ENCODE measurements around the gene GAB4. TPM values are rescaled to one million over a fixed set of nuclear protein-coding genes. Genes with fewer than 3 reads are reported as not detected.
"Not testable (repeated sequence)": the region's sequence is repeated elsewhere in the genome, so short reads cannot be mapped to it uniquely, and the experiment has no call there.

GAB4 gene
- total RNA-seq, 1 donor from 2014 or later, result not detected

GRCh38 chr22:16957781-16958180, 50.2 kb downstream of the GAB4 start:
- no peak for DNase-seq

GRCh38 chr22:16956290-16956689, 51.7 kb downstream of the GAB4 start:
- DNase-seq, result no peak

GRCh38 chr22:16955678-16956210, 52.3 kb downstream of the GAB4 start:
- DNase-seq, result no peak

- DNase-seq, result no peak
These were observed 52.9 kb downstream of the GAB4 start for GRCh38 chr22:16955081-16955480.

GRCh38 chr22:16954060-16954403, 54.0 kb downstream of the GAB4 start:
- no peak for DNase-seq

- DNase-seq, result no peak
These were observed 54.6 kb downstream of the GAB4 start for GRCh38 chr22:16953206-16954059.

GRCh38 chr22:16949561-16949960, 58.5 kb downstream of the GAB4 start:
- no peak for DNase-seq

GRCh38 chr22:16937811-16938210, 70.2 kb downstream of the GAB4 start:
- no peak for DNase-seq

GRCh38 chr22:16937209-16937608, 70.8 kb downstream of the GAB4 start:
- DNase-seq, result not testable (repeated sequence)

- no peak for DNase-seq
These were observed 71.4 kb downstream of the GAB4 start for GRCh38 chr22:16936625-16937024.

GRCh38 chr22:16935209-16935608, 72.8 kb downstream of the GAB4 start:
- no peak for DNase-seq

GRCh38 chr22:16933291-16934282, 74.4 kb downstream of the GAB4 start:
- DNase-seq, result no peak

- no peak for DNase-seq
These were observed 75.4 kb downstream of the GAB4 start for GRCh38 chr22:16932577-16932976.

- DNase-seq, result no peak
These were observed 82.5 kb downstream of the GAB4 start for GRCh38 chr22:16925407-16925966.

GRCh38 chr22:16922706-16923105, 85.3 kb downstream of the GAB4 start:
- DNase-seq, result no peak

GRCh38 chr22:16922076-16922475, 85.9 kb downstream of the GAB4 start:
- no peak for DNase-seq

GRCh38 chr22:16917144-16918003, 90.6 kb downstream of the GAB4 start:
- DNase-seq, result peak; percentile 44

GRCh38 chr22:16915701-16916100, 92.3 kb downstream of the GAB4 start:
- DNase-seq, result no peak

- not testable (repeated sequence) for DNase-seq
These were observed 93.1 kb downstream of the GAB4 start for GRCh38 chr22:16914911-16915310.

- no peak for DNase-seq
These were observed 94.0 kb downstream of the GAB4 start for GRCh38 chr22:16914006-16914405.

GRCh38 chr22:16912281-16912680, 95.7 kb downstream of the GAB4 start:
- DNase-seq, result no peak

Data from occipital lobe (tissue), 2 donors.